Karpas-422 (cell line): ENCODE measurements around the gene TOMM20. TPM values are rescaled to one million over a fixed set of nuclear protein-coding genes. Genes with fewer than 3 reads are reported as not detected.
"Not testable (repeated sequence)": the region's sequence is repeated elsewhere in the genome, so short reads cannot be mapped to it uniquely, and the experiment has no call there.

Experiments used
- DNase-seq: peaks from one replicate; pipeline ENCODE4 v3.0.0-alpha.2; 2015
- H2AFZ ChIP-seq: fragments of 200-600 bp; sonication (generic); 2 replicates; pipeline ENCODE4 v1.6.1; 2014; ENCODE audit warnings: antibody characterized with exemption, low read length, mixed read lengths
- H3K27ac ChIP-seq: fragments of 200-600 bp; sonication (generic); 2 replicates; pipeline ENCODE4 v1.5.1; 2014; ENCODE audit warnings: mild to moderate bottlenecking, low read length, moderate library complexity
- H3K27me3 ChIP-seq: fragments of 200-600 bp; sonication (generic); 2 replicates; pipeline ENCODE4 v1.6.1; 2014; ENCODE audit warnings: low read length, mixed read lengths
- H3K36me3 ChIP-seq: fragments of 200-600 bp; sonication (generic); 2 replicates; pipeline ENCODE4 v1.6.1; 2014; ENCODE audit warnings: low read length, mixed read lengths; ENCODE audit not compliant: insufficient read depth
- H3K4me1 ChIP-seq: fragments of 200-600 bp; sonication (generic); 2 replicates; pipeline ENCODE4 v1.6.1; 2014; ENCODE audit warnings: mild to moderate bottlenecking, low read length, mixed read lengths
- H3K4me2 ChIP-seq: fragments of 200-600 bp; sonication (generic); 2 replicates; pipeline ENCODE4 v1.6.1; 2014; ENCODE audit warnings: low read length, low read depth, mild to moderate bottlenecking; ENCODE audit not compliant: poor library complexity, severe bottlenecking
- H3K4me3 ChIP-seq: fragments of 200-600 bp; sonication (generic); 2 replicates; pipeline ENCODE4 v1.5.1; 2014; ENCODE audit warnings: mild to moderate bottlenecking, antibody characterized with exemption, low read length, mixed read lengths
- H3K79me2 ChIP-seq: fragments of 200-600 bp; sonication (generic); 2 replicates; pipeline ENCODE4 v1.6.1; 2014; ENCODE audit warnings: mild to moderate bottlenecking, low read length, mixed read lengths
- H3K9ac ChIP-seq: fragments of 200-600 bp; sonication (generic); 2 replicates; pipeline ENCODE4 v1.6.0; 2014; ENCODE audit warnings: low read length
- H3K9me2 ChIP-seq: fragments of 200-600 bp; sonication (generic), shearing (Covaris generic); replicated peaks from 2 replicates; pipeline ENCODE4 v1.6.0; 2014; ENCODE audit warnings: mild to moderate bottlenecking, low read length, moderate library complexity; ENCODE audit not compliant: insufficient read depth
- H3K9me3 ChIP-seq: fragments of 300-700, 200-600 bp; sonication (generic); 2 replicates; pipeline ENCODE4 v1.6.1; 2014; ENCODE audit warnings: low read length, mixed read lengths
- H4K20me1 ChIP-seq: fragments of 200-600 bp; sonication (generic); 2 replicates; pipeline ENCODE4 v1.6.1; 2014; ENCODE audit warnings: mild to moderate bottlenecking, antibody characterized with exemption, low read length, low read depth; ENCODE audit not compliant: insufficient read depth
- total RNA-seq: library from RNA; depleted of rRNA; stranded (reverse); fragments of >200 nt; shearing (Covaris generic); gene quantifications from 2 replicates; pipeline ENCODE4 v1.2.3, GENCODE V29; 2014; ENCODE audit warnings: low replicate concordance

The TOMM20 gene
- total RNA-seq, 1 experiment from 2014 or later, result 113 TPM

- no peaks in the 10 kb centered on the region for H3K9me3 ChIP-seq
- H3K4me1 ChIP-seq, result peaks cover 7% of the 10 kb centered on the region
- DNase-seq, result no peak
- no peak overlapping the region for H3K27ac ChIP-seq
- no peaks in the 10 kb centered on the region for H3K79me2 ChIP-seq
- no peak overlapping the region for H3K4me2 ChIP-seq
- H3K9ac ChIP-seq, result no peak overlapping the region
- H3K36me3 ChIP-seq, result no peaks in the 10 kb centered on the region
- H2AFZ ChIP-seq, result no peak overlapping the region
- H3K4me3 ChIP-seq, result no peak overlapping the region
- no peaks in the 10 kb centered on the region for H4K20me1 ChIP-seq
- H3K9me2 ChIP-seq, result no peaks in the 10 kb centered on the region
- no peaks in the 10 kb centered on the region for H3K27me3 ChIP-seq
Observed at GRCh38 chr1:235087906-235088305, 40.7 kb downstream of the TOMM20 start.

GRCh38 chr1:235085411-235086117 lies 43.1 kb downstream of the TOMM20 start:
- H3K9me2 ChIP-seq, H4K20me1 ChIP-seq, H3K27me3 ChIP-seq, H3K4me1 ChIP-seq, H3K27ac ChIP-seq, H3K36me3 ChIP-seq, H3K4me2 ChIP-seq, H2AFZ ChIP-seq, H3K9ac ChIP-seq, H3K79me2 ChIP-seq, H3K4me3 ChIP-seq, DNase-seq, H3K9me3 ChIP-seq: not testable (repeated sequence)

GRCh38 chr1:235080788-235081187 lies 47.8 kb downstream of the TOMM20 start:
- H3K79me2 ChIP-seq, H3K9me3 ChIP-seq, H3K27ac ChIP-seq, H3K4me2 ChIP-seq, H3K27me3 ChIP-seq, H3K36me3 ChIP-seq, H2AFZ ChIP-seq, H3K9ac ChIP-seq, H3K4me3 ChIP-seq, H4K20me1 ChIP-seq, H3K4me1 ChIP-seq, DNase-seq, H3K9me2 ChIP-seq: not testable (repeated sequence)

GRCh38 chr1:235080297-235080657 lies 48.4 kb downstream of the TOMM20 start:
- H3K36me3 ChIP-seq, H3K9me2 ChIP-seq, H3K4me3 ChIP-seq, H3K9ac ChIP-seq, H3K4me2 ChIP-seq, H3K9me3 ChIP-seq, H2AFZ ChIP-seq, DNase-seq, H4K20me1 ChIP-seq, H3K27me3 ChIP-seq, H3K27ac ChIP-seq, H3K79me2 ChIP-seq: not testable (repeated sequence)
- peaks cover 13% of the 10 kb centered on the region for H3K4me1 ChIP-seq

- Histone ChIP-seq H3K9me3 (no peaks in the 10 kb centered on the region), H3K4me1 (peaks cover 19% of the 10 kb centered on the region), H3K36me3 (no peaks in the 10 kb centered on the region), H3K9ac (no peak overlapping the region), H3K4me3 (no peak overlapping the region), H3K27ac (no peak overlapping the region), H3K27me3 (no peaks in the 10 kb centered on the region), H4K20me1 (no peaks in the 10 kb centered on the region), H3K9me2 (no peaks in the 10 kb centered on the region), H2AFZ (no peak overlapping the region), H3K4me2 (no peak overlapping the region), H3K79me2 (no peaks in the 10 kb centered on the region)
- no peak for DNase-seq
Observed at GRCh38 chr1:235079443-235080296, 49.0 kb downstream of the TOMM20 start.

GRCh38 chr1:235078480-235079381 lies 49.9 kb downstream of the TOMM20 start:
- no peaks in the 10 kb centered on the region for H4K20me1 ChIP-seq
- DNase-seq, result no peak
- H3K36me3 ChIP-seq, result no peaks in the 10 kb centered on the region
- H3K27me3 ChIP-seq, result no peaks in the 10 kb centered on the region
- H3K79me2 ChIP-seq, result no peaks in the 10 kb centered on the region
- no peak overlapping the region for H3K4me3 ChIP-seq
- no peak overlapping the region for H2AFZ ChIP-seq
- H3K9ac ChIP-seq, result no peak overlapping the region
- H3K27ac ChIP-seq, result no peak overlapping the region
- H3K9me3 ChIP-seq, result no peaks in the 10 kb centered on the region
- H3K4me1 ChIP-seq, result peaks cover 26% of the 10 kb centered on the region
- H3K9me2 ChIP-seq, result no peaks in the 10 kb centered on the region
- H3K4me2 ChIP-seq, result no peak overlapping the region

GRCh38 chr1:235077571-235078479 lies 50.8 kb downstream of the TOMM20 start:
- no peaks in the 10 kb centered on the region for H3K9me3 ChIP-seq
- no peaks in the 10 kb centered on the region for H4K20me1 ChIP-seq
- no peaks in the 10 kb centered on the region for H3K79me2 ChIP-seq
- H2AFZ ChIP-seq, result no peak overlapping the region
- no peak overlapping the region for H3K9ac ChIP-seq
- H3K9me2 ChIP-seq, result no peaks in the 10 kb centered on the region
- DNase-seq, result no peak
- no peaks in the 10 kb centered on the region for H3K27me3 ChIP-seq
- H3K4me1 ChIP-seq, result peaks cover 18% of the 10 kb centered on the region
- H3K27ac ChIP-seq, result no peak overlapping the region
- no peaks in the 10 kb centered on the region for H3K36me3 ChIP-seq
- H3K4me2 ChIP-seq, result no peak overlapping the region
- H3K4me3 ChIP-seq, result no peak overlapping the region
